HCT116 (cell line): ENCODE measurements around the gene CDRT15L2. TPM values are rescaled to one million over a fixed set of nuclear protein-coding genes. Genes with fewer than 3 reads are reported as not detected.
"Not testable (repeated sequence)": the region's sequence is repeated elsewhere in the genome, so short reads cannot be mapped to it uniquely, and the experiment has no call there.

Source experiments
- ATAC-seq: fragments of 200-7000 bp; cut with Tn5 transposase; 2 replicates; pipeline ENCODE4 v1.9.1; 2020; ENCODE audit warnings: mild to moderate bottlenecking, moderate library complexity
- BruUV-seq: library from RNA; stranded (reverse); fragments of 400-500 nt; replicated peaks from 2 replicates; lab custom pipeline; 2021; lab: Mats Ljungman, UMichigan
- CTCF ChIA-PET: fragments of 300-600 bp; sonication (Branson Sonifier 250); formaldehyde crosslinking; loops from one replicate; lab custom pipeline; 2021; ENCODE audit warnings: antibody characterized with exemption; lab: Charles Lee
- POLR2A ChIA-PET: fragments of 300-600, 350-600 bp; sonication (Branson Sonifier 250); formaldehyde crosslinking; loops from one replicate; lab custom pipeline; 2021; ENCODE audit warnings: antibody characterized with exemption; lab: Charles Lee
- RAD21 ChIA-PET, 2 experiments: fragments of 300-600 bp; sonication (Branson Sonifier 250); formaldehyde crosslinking; loops; one replicate each; lab custom pipeline; 2023; ENCODE audit warnings: low total read pairs in 2 of 2; ENCODE audit not compliant: uncharacterized antibody in 2 of 2, unreplicated experiment in 2 of 2, low non-redundant PET in 1 of 2; lab: Charles Lee
- DNase-seq: peaks from one replicate; pipeline ENCODE4 v3.0.0-alpha.2; 2010; ENCODE audit warnings: low read depth, low spot score
- H2AFZ ChIP-seq: fragments of 200-600 bp; shearing (Covaris generic), sonication (generic); 2 replicates; pipeline ENCODE4 v1.6.1; 2017; ENCODE audit warnings: low read depth, mixed run types, mixed read lengths, antibody characterized with exemption, low read length; ENCODE audit not compliant: poor library complexity, severe bottlenecking
- H3K27ac ChIP-seq: 2 replicates; pipeline ENCODE4 v1.5.1; 2012; ENCODE audit warnings: low read depth, low read length
- H3K27me3 ChIP-seq: fragments of 200-600 bp; sonication (generic); 2 replicates; pipeline ENCODE4 v1.6.1; 2016; ENCODE audit warnings: mixed run types, low read length, mixed read lengths; ENCODE audit not compliant: insufficient read depth
- H3K36me3 ChIP-seq, 2 experiments: fragments of 200-500 bp in 1 of 2; fragments of 200-600 bp in 1 of 2; sonication (Bioruptor generic) in 1 of 2; sonication (generic) in 1 of 2; 2 replicates each; pipeline versions ENCODE4 v1.5.1 to v1.6.1; 2014 to 2016; ENCODE audit warnings: low read length in 2 of 2, inconsistent platforms in 1 of 2, mixed read lengths in 1 of 2, mixed run types in 1 of 2; ENCODE audit not compliant: insufficient read depth in 2 of 2, control insufficient read depth in 1 of 2
- H3K4me1 ChIP-seq, 2 experiments: fragments of 200-600 bp in 1 of 2; sonication (generic) in 1 of 2; 2 replicates each; pipeline versions ENCODE4 v1.5.1 to v1.6.1; 2012 to 2017; ENCODE audit warnings: low read length in 2 of 2, inconsistent platforms in 1 of 2, mild to moderate bottlenecking in 1 of 2, mixed read lengths in 1 of 2, mixed run types in 1 of 2, moderate library complexity in 1 of 2; ENCODE audit not compliant: insufficient read depth in 2 of 2, control insufficient read depth in 1 of 2
- H3K4me2 ChIP-seq: fragments of 200-600 bp; sonication (generic); 2 replicates; pipeline ENCODE4 v1.6.1; 2017; ENCODE audit warnings: mixed run types, low read length, mixed read lengths
- H3K4me3 ChIP-seq, 2 experiments: fragments of 200-600 bp in 1 of 2; sonication (generic) in 1 of 2; replicated peaks in 1 of 2; 2 replicates each; pipeline ENCODE4 v1.5.1; 2011 to 2016; ENCODE audit warnings: low read length in 2 of 2, control low read depth in 1 of 2, low read depth in 1 of 2, mild to moderate bottlenecking in 1 of 2, mixed read lengths in 1 of 2, mixed run types in 1 of 2
- H3K79me2 ChIP-seq: fragments of 200-600 bp; sonication (generic); 2 replicates; pipeline ENCODE4 v1.6.1; 2017; ENCODE audit warnings: mild to moderate bottlenecking, mixed run types, low read length, moderate library complexity, mixed read lengths; ENCODE audit not compliant: insufficient read depth
- H3K9ac ChIP-seq: fragments of 200-600 bp; sonication (generic); 2 replicates; pipeline ENCODE4 v1.6.1; 2016; ENCODE audit warnings: low read length, mixed read lengths
- H3K9me2 ChIP-seq: fragments of 200-600 bp; sonication (generic), shearing (Covaris generic); 2 replicates; pipeline ENCODE4 v1.6.1; 2017; ENCODE audit warnings: mixed run types, mild to moderate bottlenecking, moderate library complexity; ENCODE audit not compliant: insufficient read depth
- H3K9me3 ChIP-seq, 2 experiments: fragments of 200-500 bp in 1 of 2; fragments of 200-600 bp in 1 of 2; sonication (Bioruptor generic) in 1 of 2; sonication (generic) in 1 of 2; 2 replicates each; pipeline ENCODE4 v1.6.1; 2014 to 2017; ENCODE audit warnings: low read length in 2 of 2, mixed read lengths in 2 of 2, inconsistent platforms in 1 of 2, low read depth in 1 of 2, mild to moderate bottlenecking in 1 of 2, mixed run types in 1 of 2, moderate library complexity in 1 of 2; ENCODE audit not compliant: control insufficient read depth in 1 of 2, insufficient read depth in 1 of 2
- H4K20me1 ChIP-seq: fragments of 200-600 bp; sonication (generic), shearing (Covaris generic); 2 replicates; pipeline ENCODE4 v1.6.1; 2017; ENCODE audit warnings: mixed run types, mild to moderate bottlenecking, moderate library complexity; ENCODE audit not compliant: insufficient read depth
- ATF3 ChIP-seq: IDR thresholded peaks from 2 replicates; pipeline ENCODE4 v1.6.1; 2012
- EZH2 ChIP-seq: fragments of 200-600 bp; sonication (generic); IDR thresholded peaks from 2 replicates; pipeline ENCODE4 v1.6.1; 2017; ENCODE audit warnings: antibody characterized with exemption, mixed run types
- EZH2phosphoT487 ChIP-seq: fragments of 200-600 bp; IDR thresholded peaks from 2 replicates; pipeline ENCODE4 v1.6.1; 2018; ENCODE audit warnings: antibody characterized with exemption, borderline replicate concordance
- FOSL1 ChIP-seq: IDR thresholded peaks from 2 replicates; pipeline ENCODE4 v1.6.1; 2012; ENCODE audit warnings: low read depth
- JUND ChIP-seq: IDR thresholded peaks from 2 replicates; pipeline ENCODE4 v1.6.1; 2012
- SRF ChIP-seq: IDR thresholded peaks from 2 replicates; pipeline ENCODE4 v1.6.1; 2012; ENCODE audit warnings: low read depth
- ZFX ChIP-seq: fragments of 450-650 bp; IDR thresholded peaks from 2 replicates; pipeline ENCODE4 v1.6.1; 2017
- intact Hi-C: fragments of 100-400 bp; cut with micrococcal nuclease; formaldehyde crosslinking; loops from 2 replicates; pipeline ENCODE4 v1.10.0; 2022
- total RNA-seq: library from RNA; stranded (reverse); gene quantifications from one replicate; pipeline ENCODE4 v1.2.1, GENCODE V29; 2021; ENCODE audit not compliant: unreplicated experiment
- TF ChIP-seq, protein P1 (sequence below): IDR thresholded peaks from 2 replicates; pipeline ENCODE4 v1.6.1; 2012

The CDRT15L2 gene
- total RNA-seq, 1 experiment from 2014 or later: not detected

- H3K27me3 ChIP-seq, POLR2A ChIA-PET, ATAC-seq, H3K9me3 ChIP-seq, H3K9ac ChIP-seq, H3K79me2 ChIP-seq, intact Hi-C loops, H3K4me1 ChIP-seq, H4K20me1 ChIP-seq, H3K4me3 ChIP-seq, H2AFZ ChIP-seq, BruUV-seq, RAD21 ChIA-PET, H3K9me2 ChIP-seq, H3K27ac ChIP-seq, DNase-seq, CTCF ChIA-PET, H3K36me3 ChIP-seq, H3K4me2 ChIP-seq: not testable (repeated sequence)
Observed at GRCh38 chr17:20565245-20565644, 14.3 kb upstream of the CDRT15L2 start.

DNA sequence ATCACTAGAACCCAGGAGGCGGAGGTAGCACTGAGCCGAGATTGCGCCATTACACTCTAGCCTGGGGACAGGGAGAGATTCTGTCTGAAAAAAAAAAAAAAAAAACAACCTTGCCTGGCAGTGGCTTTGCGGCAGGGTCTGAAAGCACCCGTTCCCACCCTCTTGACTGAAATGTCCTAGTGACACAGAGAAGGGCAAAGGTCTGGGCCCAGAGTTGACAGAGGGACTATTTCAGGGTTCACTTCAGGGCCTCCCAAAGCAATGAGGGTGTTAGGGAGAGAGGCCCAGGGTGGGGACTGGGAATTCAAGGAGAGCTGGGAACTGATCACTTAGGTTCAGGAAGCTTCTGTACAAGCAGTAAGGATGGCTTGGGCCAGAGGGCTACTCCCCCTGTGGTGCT lies 13.8 kb upstream of the CDRT15L2 start:
- BruUV-seq: no TSS peak
- no peak for ATAC-seq
- Histone ChIP-seq H3K9ac (no peak overlapping the region), H2AFZ (no peak overlapping the region), H3K4me2 (no peak overlapping the region), H3K4me3 (no peak overlapping the region), H3K27me3 (no peaks in the 10 kb centered on the region), H3K9me2 (no peaks in the 10 kb centered on the region), H3K4me1 (no peaks in the 10 kb centered on the region), H4K20me1 (no peaks in the 10 kb centered on the region), H3K9me3 (no peaks in the 10 kb centered on the region), H3K27ac (no peak overlapping the region), H3K36me3 (no peaks in the 10 kb centered on the region), H3K79me2 (no peaks in the 10 kb centered on the region)
- no peak for DNase-seq
- CTCF ChIA-PET: no interaction called here
- RAD21 ChIA-PET: no interaction called here
- TF ChIP-seq, protein P1, sequence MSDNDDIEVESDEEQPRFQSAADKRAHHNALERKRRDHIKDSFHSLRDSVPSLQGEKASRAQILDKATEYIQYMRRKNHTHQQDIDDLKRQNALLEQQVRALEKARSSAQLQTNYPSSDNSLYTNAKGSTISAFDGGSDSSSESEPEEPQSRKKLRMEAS: no peak
- TF ChIP-seq EZH2 (no peak), ZFX (no peak), SRF (no peak), JUND (no peak), ATF3 (no peak), FOSL1 (no peak), EZH2phosphoT487 (no peak)
- intact Hi-C loops: no loop called here
- POLR2A ChIA-PET: no interaction called here

DNA sequence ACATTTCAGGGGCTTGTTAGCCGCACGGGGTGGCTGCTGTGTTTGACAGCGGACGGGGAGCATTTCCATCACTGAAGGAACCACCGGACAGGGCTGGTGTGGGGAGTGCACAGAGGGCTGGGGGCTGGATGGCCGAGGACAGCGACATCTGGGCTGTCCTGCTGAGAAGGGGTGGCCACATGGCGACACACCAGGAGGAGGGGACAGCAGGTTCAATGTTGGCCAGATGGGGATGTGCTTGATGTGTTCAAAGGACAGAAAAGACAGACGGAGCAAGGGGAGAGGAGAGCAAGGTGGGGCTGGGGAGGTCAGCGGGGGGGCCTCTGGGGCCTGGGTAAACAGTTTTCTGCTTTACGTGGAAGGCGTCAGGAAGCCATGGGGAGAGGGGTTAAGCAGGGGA lies 12.8 kb upstream of the CDRT15L2 start:
- H4K20me1 ChIP-seq, H3K79me2 ChIP-seq, intact Hi-C loops, CTCF ChIA-PET, DNase-seq, H3K9me3 ChIP-seq, POLR2A ChIA-PET, H3K4me3 ChIP-seq, H3K9me2 ChIP-seq, H2AFZ ChIP-seq, BruUV-seq, H3K9ac ChIP-seq, H3K27ac ChIP-seq, H3K4me1 ChIP-seq, RAD21 ChIA-PET, H3K4me2 ChIP-seq, ATAC-seq, H3K36me3 ChIP-seq, H3K27me3 ChIP-seq: not testable (repeated sequence)

DNA sequence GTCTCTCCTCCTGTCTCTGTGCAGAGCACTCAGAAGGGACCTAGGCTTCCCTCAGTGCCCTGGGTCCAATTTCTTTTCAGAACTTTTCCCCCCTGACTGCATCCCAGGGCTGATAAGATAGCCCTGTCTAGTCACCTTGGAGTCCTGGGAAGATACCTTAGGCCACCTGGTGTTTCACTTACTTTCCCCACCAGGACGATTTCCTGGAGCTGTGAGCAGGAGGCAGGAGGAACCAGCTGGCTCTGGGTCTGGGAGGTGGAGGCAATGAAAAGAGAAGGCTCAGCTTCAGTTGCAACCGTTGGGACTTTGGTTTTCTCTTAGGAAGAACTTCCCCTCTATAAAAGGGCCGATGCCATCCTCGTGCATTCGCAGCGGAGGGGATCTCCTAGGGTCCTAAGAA lies 12.1 kb upstream of the CDRT15L2 start:
- CTCF ChIA-PET: not testable (repeated sequence)

More for the DNA sequence above, 12.1 kb upstream of the CDRT15L2 start:
- POLR2A ChIA-PET, BruUV-seq, ATAC-seq, H3K9me2 ChIP-seq, H3K4me1 ChIP-seq, RAD21 ChIA-PET, H3K27me3 ChIP-seq, H3K79me2 ChIP-seq, H3K4me2 ChIP-seq, H2AFZ ChIP-seq, H3K9ac ChIP-seq, H4K20me1 ChIP-seq, H3K9me3 ChIP-seq, intact Hi-C loops, H3K4me3 ChIP-seq, DNase-seq, H3K27ac ChIP-seq, H3K36me3 ChIP-seq: not testable (repeated sequence)
